Measurements from ENCODE around the gene AMBRA1.
A peak's percentile ranks its signal among the peaks of the same experiment; 100 is the strongest.

Gene AMBRA1

GRCh38 chr11:46435679-46436078, 158.1 kb downstream of the AMBRA1 start:
- no peak for DNase-seq

GRCh38 chr11:46431211-46431610, 162.6 kb downstream of the AMBRA1 start:
- no peak for DNase-seq

- no peak for DNase-seq
Observed at GRCh38 chr11:46429717-46430116, 164.1 kb downstream of the AMBRA1 start.

GRCh38 chr11:46427364-46427763, 166.5 kb downstream of the AMBRA1 start:
- DNase-seq: no peak

GRCh38 chr11:46426233-46426991, 167.4 kb downstream of the AMBRA1 start:
- DNase-seq: no peak

GRCh38 chr11:46422588-46422987, 171.2 kb downstream of the AMBRA1 start:
- DNase-seq: no peak

- no peak for DNase-seq
Observed at GRCh38 chr11:46421257-46421880, 172.5 kb downstream of the AMBRA1 start.

GRCh38 chr11:46420513-46420912, 173.3 kb downstream of the AMBRA1 start:
- DNase-seq: no peak

- no peak for DNase-seq
Observed at GRCh38 chr11:46418751-46419150, 175.1 kb downstream of the AMBRA1 start.

GRCh38 chr11:46417711-46418110, 176.1 kb downstream of the AMBRA1 start:
- no peak for DNase-seq

- DNase-seq: peak; percentile 90
Observed at GRCh38 chr11:46414879-46415278, 178.9 kb downstream of the AMBRA1 start.

GRCh38 chr11:46414466-46414796, 179.4 kb downstream of the AMBRA1 start:
- DNase-seq: peak; percentile 98

GRCh38 chr11:46413760-46414465, 179.9 kb downstream of the AMBRA1 start:
- no peak for DNase-seq

GRCh38 chr11:46410021-46410420, 183.8 kb downstream of the AMBRA1 start:
- no peak for DNase-seq

GRCh38 chr11:46408407-46408986, 185.3 kb downstream of the AMBRA1 start:
- no peak for DNase-seq

- no peak for DNase-seq
Observed at GRCh38 chr11:46407635-46408034, 186.2 kb downstream of the AMBRA1 start.

- DNase-seq: no peak
Observed at GRCh38 chr11:46404476-46405017, 189.3 kb downstream of the AMBRA1 start.

GRCh38 chr11:46402957-46403902, 190.6 kb downstream of the AMBRA1 start:
- DNase-seq: no peak

GRCh38 chr11:46397526-46397925, 196.3 kb downstream of the AMBRA1 start:
- DNase-seq: no peak

GRCh38 chr11:46393759-46394158, 200.1 kb downstream of the AMBRA1 start:
- no peak for DNase-seq

- no peak for DNase-seq
Observed at GRCh38 chr11:46393231-46393616, 200.6 kb downstream of the AMBRA1 start.

Data from NCI-H1105 treated with DMSO at 0.1 percent for 48 hours (cell line).